Tibial artery (tissue), 4 donors: ENCODE measurements around the gene ADARB1.
A peak's percentile ranks its signal among the peaks of the same experiment; 100 is the strongest.

Experiments
- DNase-seq, 2 donors: peaks; one replicate each; pipeline ENCODE4 v3.0.0-alpha.2; 2019
- H3K27ac ChIP-seq, 2 donors: fragments of 200-600 bp; sonication (generic) in 1 of 2; 1 replicate in 1 of 2; 2 replicates in 1 of 2; pipeline ENCODE4 v1.5.1; 2018 to 2019; ENCODE audit warnings: mild to moderate bottlenecking in 1 of 2
- H3K27me3 ChIP-seq, 2 donors: fragments of 200-600 bp; sonication (generic) in 1 of 2; one replicate each; pipeline versions ENCODE4 v1.5.1 to v1.6.0; 2016 to 2019
- H3K36me3 ChIP-seq, 3 donors: fragments of 200-600 bp; sonication (generic) in 2 of 3; one replicate each; pipeline ENCODE4 v1.5.1; 2016 to 2019; ENCODE audit warnings: mild to moderate bottlenecking in 2 of 3
- H3K4me1 ChIP-seq, 4 donors: fragments of 200-600 bp; sonication (generic) in 2 of 4; 1 replicate in 3 of 4; 2 replicates in 1 of 4; pipeline ENCODE4 v1.5.1; 2016 to 2019
- H3K4me3 ChIP-seq, 2 donors: fragments of 200-600 bp; sonication (generic) in 1 of 2; 1 replicate in 1 of 2; 2 replicates in 1 of 2; pipeline ENCODE4 v1.5.1; 2018 to 2019; ENCODE audit warnings: mild to moderate bottlenecking in 2 of 2
- H3K9me3 ChIP-seq, 3 donors: fragments of 200-600 bp; sonication (generic) in 1 of 3; one replicate each; pipeline ENCODE4 v1.5.1; 2016 to 2019
- CTCF ChIP-seq, 2 experiments: fragments of 200-600 bp in 1 of 2; fragments of 450-650 bp in 1 of 2; IDR thresholded peaks; one replicate each; pipeline ENCODE4 v1.5.1; 2017 to 2019; ENCODE audit warnings: antibody characterized with exemption in 2 of 2, mild to moderate bottlenecking in 1 of 2, moderate library complexity in 1 of 2
- intact Hi-C: fragments of 100-400 bp; cut with DNase I; formaldehyde crosslinking; loops from one replicate; pipeline ENCODE4 v1.15.0; 2023; ENCODE audit warnings: low total_unique reads

The ADARB1 gene

GRCh38 chr21:45246386-45247320, 172.3 kb downstream of the ADARB1 start:
- H3K27me3 ChIP-seq, result peaks cover 0 to 20% of the 10 kb centered on the region in 2 donors
- no peak overlapping the region for H3K4me3 ChIP-seq
- no peak for DNase-seq
- TF ChIP-seq CTCF (IDR thresholded peaks at IDR 0.05), result no peak
- intact Hi-C loops, result no loop called here
- peaks cover 0 to 3% (median 0%) of the 10 kb centered on the region in 3 donors for H3K36me3 ChIP-seq
- peaks cover 3 to 24% (median 17%) of the 10 kb centered on the region in 3 donors for H3K9me3 ChIP-seq
- no peak overlapping the region for H3K27ac ChIP-seq
- peaks cover 0 to 14% (median 2%) of the 10 kb centered on the region in 4 donors for H3K4me1 ChIP-seq

- no peak overlapping the region for H3K27ac ChIP-seq
- H3K36me3 ChIP-seq, result peaks cover 0 to 2% (median 0%) of the 10 kb centered on the region in 3 donors
- no peak for DNase-seq
- peak overlapping the region; percentile 21 to 25 for H3K4me3 ChIP-seq
- peaks cover 0 to 14% (median 2%) of the 10 kb centered on the region in 4 donors for H3K4me1 ChIP-seq
- H3K9me3 ChIP-seq, result peaks cover 0 to 10% (median 3%) of the 10 kb centered on the region in 3 donors
- H3K27me3 ChIP-seq, result peaks cover 0 to 20% of the 10 kb centered on the region in 2 donors
- TF ChIP-seq CTCF (IDR thresholded peaks at IDR 0.05), result no peak
- intact Hi-C loops, result no loop called here
These were observed 174.0 kb downstream of the ADARB1 start for GRCh38 chr21:45248301-45248892.

DNA sequence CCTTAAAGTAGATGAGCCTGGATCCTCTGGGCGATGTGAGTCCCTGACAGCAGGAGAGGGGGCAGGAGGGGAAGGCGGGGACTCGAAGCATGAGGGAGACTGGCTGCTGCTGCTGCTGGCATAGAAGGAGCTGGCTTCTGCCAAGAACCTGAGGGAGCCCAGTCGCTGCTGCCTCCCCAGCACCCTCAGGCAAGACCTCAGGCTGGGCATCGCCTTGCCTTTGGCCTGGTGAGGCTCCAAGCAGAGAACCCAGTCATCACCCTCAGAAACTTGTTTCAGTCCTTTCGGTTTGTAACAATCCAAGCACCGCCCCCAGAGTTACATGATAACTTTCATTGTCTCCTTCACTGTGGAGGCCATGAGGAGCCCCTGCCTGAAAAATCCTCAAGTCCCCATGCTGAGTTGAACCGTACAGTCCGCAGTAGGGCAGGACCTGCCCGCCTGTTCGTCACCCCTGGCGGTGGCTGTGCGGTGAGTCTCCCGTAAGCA, 174.6 kb downstream of the ADARB1 start:
- Histone ChIP-seq H3K27ac (no peak overlapping the region), H3K27me3 (peaks cover 0 to 20% of the 10 kb centered on the region in 2 donors), H3K4me3 (peak overlapping the region; percentile 21 to 25), H3K9me3 (peaks cover 0 to 4% (median 0%) of the 10 kb centered on the region in 3 donors), H3K4me1 (peaks cover 0 to 14% (median 2%) of the 10 kb centered on the region in 4 donors), H3K36me3 (no peaks in the 10 kb centered on the region)
- intact Hi-C loops, result no loop called here
- peak in 1 of 2 donors; percentile 85 for DNase-seq
- TF ChIP-seq CTCF (IDR thresholded peaks at IDR 0.05), result no peak

DNA sequence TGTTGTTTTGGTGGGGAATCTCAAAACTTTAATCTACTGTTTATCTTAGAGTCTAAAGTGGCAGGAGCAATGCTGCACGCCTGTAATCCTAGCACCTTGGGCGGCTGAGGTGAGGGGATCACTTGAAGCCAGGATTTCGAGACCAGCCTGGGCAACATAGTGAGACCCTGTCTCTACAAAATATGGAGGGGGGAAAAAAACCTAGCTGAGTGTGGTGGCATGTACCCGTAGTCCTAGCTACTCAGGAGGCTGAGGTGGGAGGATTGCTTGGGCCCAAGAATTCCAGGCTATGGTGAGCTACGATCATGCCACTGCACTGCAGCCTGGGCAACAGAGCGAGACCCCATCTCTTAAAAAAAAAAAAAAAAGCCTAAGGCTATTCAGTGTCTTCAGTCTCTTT, 175.2 kb downstream of the ADARB1 start:
- Histone ChIP-seq H3K4me3 (no peak overlapping the region), H3K9me3 (no peaks in the 10 kb centered on the region), H3K4me1 (peaks cover 0 to 14% (median 2%) of the 10 kb centered on the region in 4 donors), H3K36me3 (no peaks in the 10 kb centered on the region), H3K27ac (no peak overlapping the region), H3K27me3 (peaks cover 0 to 27% of the 10 kb centered on the region in 2 donors)
- DNase-seq, result no peak
- intact Hi-C loops, result no loop called here
- TF ChIP-seq CTCF (IDR thresholded peaks at IDR 0.05), result no peak

DNA sequence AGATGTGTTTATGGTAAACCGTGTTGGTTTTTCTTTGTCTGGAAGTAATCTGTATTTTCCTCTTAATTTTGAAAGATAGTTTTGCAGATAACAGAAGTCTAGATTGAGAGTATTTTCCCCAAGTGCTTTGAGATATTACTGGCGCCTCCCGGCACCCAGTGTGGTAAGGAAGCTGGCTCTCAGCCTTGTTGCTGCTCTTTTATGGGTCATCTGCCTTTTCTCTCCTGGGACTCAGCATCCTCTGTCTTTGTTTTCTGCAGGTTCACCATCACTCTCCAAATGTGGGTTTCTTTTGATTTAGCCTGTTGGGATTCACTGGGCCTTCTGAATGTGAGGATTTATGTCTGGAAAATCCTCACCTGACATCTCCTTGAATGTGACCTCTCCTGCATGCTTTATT, 175.9 kb downstream of the ADARB1 start:
- no peak overlapping the region for H3K4me3 ChIP-seq
- peaks cover 0 to 14% (median 2%) of the 10 kb centered on the region in 4 donors for H3K4me1 ChIP-seq
- H3K27ac ChIP-seq, result no peak overlapping the region
- DNase-seq, result no peak
- intact Hi-C loops, result no loop called here
- H3K9me3 ChIP-seq, result no peaks in the 10 kb centered on the region
- H3K27me3 ChIP-seq, result peaks cover 0 to 29% of the 10 kb centered on the region in 2 donors
- no peak for TF ChIP-seq CTCF (IDR thresholded peaks at IDR 0.05)
- no peaks in the 10 kb centered on the region for H3K36me3 ChIP-seq
